ENCODE results near the gene ASCC3. TPM values are rescaled to one million over a fixed set of nuclear protein-coding genes. Genes with fewer than 3 reads are reported as not detected.

ASCC3 gene
- 45.1 and 56.0 TPM in 2 replicates for polyA plus RNA-seq (2011; rRNA removed)
- polyA minus RNA-seq (2011; rRNA and poly(A)+ RNA removed) = 66.5 and 111 TPM in 2 replicates

- ChIA-PET POLR2A (interaction anchor here (1.0 kb wide), 1 partner anchor 10 kb away, joined by 3 read pairs; no protein-coding TSS in a partner anchor), CTCF (interaction anchor here (1.5 kb wide), 1 partner anchor 217 kb away, joined by 3 read pairs; no protein-coding TSS in a partner anchor)
- Histone ChIP-seq H3K27ac (ENCODE audit: low read depth, low read length) (peak within 1 kb of the TSS; percentile 92), H3K27me3 (ENCODE audit: control insufficient read depth, insufficient read depth, low read length) (no peaks in the 10 kb centered on the region), H3K4me3 (ENCODE audit: low read depth, low read length) (peak within 1 kb of the TSS; percentile 91), H3K9me3 (ENCODE audit: control insufficient read depth, insufficient read depth, low read length) (no peaks in the 10 kb centered on the region)
- TF ChIP-seq CTCF (IDR thresholded peaks at IDR 0.05; ENCODE audit: low read depth, low read length) = no peak
- DNase-seq (ENCODE audit: low read depth, low spot score) = peak; percentile 53
Measured at GRCh38 chr6:100880853-100881706, at the start of gene ASCC3. TSS of gene ASCC3 (minus strand) at chr6:100881329. CDS start at chr6:100867997, 13,332 bp downstream.

- Histone ChIP-seq H3K27ac (ENCODE audit: low read depth, low read length) (no peak overlapping the region), H3K27me3 (ENCODE audit: control insufficient read depth, insufficient read depth, low read length) (no peaks in the 10 kb centered on the region), H3K9me3 (ENCODE audit: control insufficient read depth, insufficient read depth, low read length) (no peaks in the 10 kb centered on the region), H3K4me3 (ENCODE audit: low read depth, low read length) (no peak overlapping the region)
- CTCF ChIA-PET = no interaction called here
- no peak for DNase-seq (ENCODE audit: low read depth, low spot score)
- no peak for TF ChIP-seq CTCF (IDR thresholded peaks at IDR 0.05; ENCODE audit: low read depth, low read length)
- POLR2A ChIA-PET = no interaction called here
Measured at GRCh38 chr6:100925749-100926148, 44.6 kb upstream of the ASCC3 start.

- DNase-seq (ENCODE audit: low read depth, low spot score) = no peak
- Histone ChIP-seq H3K4me3 (ENCODE audit: low read depth, low read length) (no peak overlapping the region), H3K27me3 (ENCODE audit: control insufficient read depth, insufficient read depth, low read length) (no peaks in the 10 kb centered on the region), H3K27ac (ENCODE audit: low read depth, low read length) (no peak overlapping the region), H3K9me3 (ENCODE audit: control insufficient read depth, insufficient read depth, low read length) (no peaks in the 10 kb centered on the region)
- ChIA-PET CTCF (interaction anchor here (0.7 kb wide), 1 partner anchor 55 kb away, joined by 3 read pairs; no protein-coding TSS in a partner anchor), POLR2A (no interaction called here)
- TF ChIP-seq CTCF (IDR thresholded peaks at IDR 0.05; ENCODE audit: low read depth, low read length) = no peak
Measured at GRCh38 chr6:100924534-100925227, 43.6 kb upstream of the ASCC3 start.

GRCh38 chr6:100923481-100924165 is 42.5 kb upstream of the ASCC3 start:
- Histone ChIP-seq H3K4me3 (ENCODE audit: low read depth, low read length) (no peak overlapping the region), H3K27me3 (ENCODE audit: control insufficient read depth, insufficient read depth, low read length) (no peaks in the 10 kb centered on the region), H3K9me3 (ENCODE audit: control insufficient read depth, insufficient read depth, low read length) (no peaks in the 10 kb centered on the region), H3K27ac (ENCODE audit: low read depth, low read length) (no peak overlapping the region)
- no peak for TF ChIP-seq CTCF (IDR thresholded peaks at IDR 0.05; ENCODE audit: low read depth, low read length)
- ChIA-PET CTCF (interaction anchor here (0.5 kb wide), 1 partner anchor 19 kb away, joined by 12 read pairs; no protein-coding TSS in a partner anchor), POLR2A (no interaction called here)
- DNase-seq (ENCODE audit: low read depth, low spot score) = no peak
